GM11168 (cell line): ENCODE measurements around the gene IFI27.

Experiments used
- in situ Hi-C: fragments of 300-500 bp; cut with MboI; formaldehyde crosslinking; loops from one replicate; pipeline ENCODE4 v1.12.0; 2022; ENCODE audit warnings: low sequenced_read_pairs; ENCODE audit not compliant: unreplicated experiment

Gene IFI27

DNA sequence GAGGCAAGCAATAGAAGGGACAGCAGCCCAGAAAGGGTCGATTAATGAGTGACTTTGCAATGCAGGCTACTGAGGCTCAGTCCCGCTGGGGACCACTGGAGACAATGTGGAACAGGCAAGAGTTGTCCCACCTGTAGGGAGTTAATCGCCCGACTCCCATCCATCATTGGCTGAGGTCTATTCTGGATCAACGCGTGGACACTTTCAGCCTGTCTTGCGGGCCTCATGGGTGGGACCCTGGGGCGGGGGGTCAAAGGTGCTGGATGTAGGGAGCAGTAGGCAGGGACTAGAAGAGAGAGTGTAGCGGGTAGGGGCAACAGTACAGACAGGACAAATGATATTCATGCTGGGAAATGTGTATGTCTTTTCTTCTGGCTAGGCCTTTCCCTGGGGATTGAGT is 12.8 kb downstream of the IFI27 start:
- in situ Hi-C loops = loop anchor here (10.0 kb wide), 1 partner anchor 68 kb away; no protein-coding TSS in a partner anchor

DNA sequence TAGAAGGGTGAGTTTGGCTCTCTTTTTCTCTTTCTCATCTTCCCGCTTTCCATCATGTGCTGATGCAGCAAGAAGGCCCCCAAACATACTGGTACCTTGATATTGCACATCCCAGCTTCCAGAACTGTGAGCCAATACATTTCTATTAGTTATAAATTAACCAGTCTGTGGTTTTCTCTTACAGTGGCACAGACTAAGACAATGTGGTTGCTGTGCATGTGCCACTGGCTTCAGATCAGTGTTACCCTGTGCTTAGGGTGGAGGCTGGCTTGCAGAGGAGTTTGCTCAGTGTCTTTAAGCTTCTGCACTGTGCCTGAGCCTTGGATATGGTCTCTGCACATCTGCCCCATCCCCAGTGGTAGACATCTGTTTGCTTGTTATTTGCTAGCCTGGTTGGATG is 13.3 kb downstream of the IFI27 start:
- in situ Hi-C loops = loop anchor here (10.0 kb wide), 1 partner anchor 69 kb away; no protein-coding TSS in a partner anchor

- in situ Hi-C loops = loop anchor here (10.0 kb wide), 1 partner anchor 70 kb away; no protein-coding TSS in a partner anchor
These were observed 14.2 kb downstream of the IFI27 start for GRCh38 chr14:94124582-94125377.

GRCh38 chr14:94125659-94126418 is 15.3 kb downstream of the IFI27 start:
- in situ Hi-C loops = loop anchor here (10.0 kb wide), 1 partner anchor 71 kb away; no protein-coding TSS in a partner anchor

- in situ Hi-C loops = loop anchor here (10.0 kb wide), 1 partner anchor 72 kb away; no protein-coding TSS in a partner anchor
These were observed 15.8 kb downstream of the IFI27 start for GRCh38 chr14:94126419-94126677.

GRCh38 chr14:94126800-94127199 is 16.3 kb downstream of the IFI27 start:
- in situ Hi-C loops = loop anchor here (10.0 kb wide), 1 partner anchor 72 kb away; no protein-coding TSS in a partner anchor

DNA sequence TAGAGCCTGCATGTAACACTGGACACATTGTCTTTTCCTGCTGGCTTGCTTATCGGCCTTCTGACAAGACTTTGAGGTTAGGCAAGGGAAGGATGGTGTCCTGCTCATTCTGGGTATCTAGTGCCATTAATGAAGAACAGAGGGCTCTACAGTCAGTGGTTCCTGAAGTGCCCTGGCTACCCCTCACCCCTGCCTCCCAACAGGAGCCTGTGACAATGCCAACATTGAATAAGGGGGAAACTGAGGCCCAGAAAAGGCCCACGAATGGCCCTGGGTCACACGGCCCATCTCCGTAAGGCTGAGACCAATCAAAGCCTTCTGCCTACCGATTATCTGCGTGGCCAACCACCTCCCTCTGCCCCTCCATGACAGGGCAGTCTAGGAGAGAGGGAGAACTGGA is 16.8 kb downstream of the IFI27 start:
- in situ Hi-C loops = loop anchor here (10.0 kb wide), 1 partner anchor 73 kb away; no protein-coding TSS in a partner anchor

DNA sequence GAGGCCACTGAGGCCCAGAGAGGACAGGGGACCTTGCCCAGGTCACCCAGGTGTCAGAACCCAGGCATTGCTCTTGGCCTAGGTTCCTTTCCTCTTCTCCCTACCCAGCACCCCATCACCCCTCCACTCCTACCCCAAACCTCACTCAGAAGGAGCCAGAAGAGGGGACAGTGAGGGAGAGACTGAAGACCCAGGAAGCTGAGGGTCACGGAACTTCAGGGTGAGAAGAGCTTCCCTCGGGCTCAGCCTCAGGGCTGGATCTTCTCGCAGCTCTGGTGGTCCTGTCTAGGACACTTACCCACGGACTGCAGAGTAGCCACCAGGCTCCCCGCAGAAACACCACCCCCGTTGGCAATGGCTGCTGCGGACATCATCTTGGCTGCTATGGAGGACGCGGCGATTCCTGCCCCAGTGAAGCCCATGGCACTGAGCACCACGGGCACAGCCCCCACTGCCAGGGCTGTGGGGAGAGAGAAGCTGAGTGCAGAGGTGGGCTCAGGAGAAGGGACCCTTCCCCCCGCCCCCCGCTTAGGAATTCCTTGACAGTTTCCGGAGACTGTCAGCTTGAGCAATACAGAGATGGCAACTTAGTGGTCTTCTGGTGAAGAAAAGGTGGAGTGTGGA is 17.8 kb downstream of the IFI27 start:
- in situ Hi-C loops = loop anchor here (10.0 kb wide), 1 partner anchor 74 kb away; no protein-coding TSS in a partner anchor

DNA sequence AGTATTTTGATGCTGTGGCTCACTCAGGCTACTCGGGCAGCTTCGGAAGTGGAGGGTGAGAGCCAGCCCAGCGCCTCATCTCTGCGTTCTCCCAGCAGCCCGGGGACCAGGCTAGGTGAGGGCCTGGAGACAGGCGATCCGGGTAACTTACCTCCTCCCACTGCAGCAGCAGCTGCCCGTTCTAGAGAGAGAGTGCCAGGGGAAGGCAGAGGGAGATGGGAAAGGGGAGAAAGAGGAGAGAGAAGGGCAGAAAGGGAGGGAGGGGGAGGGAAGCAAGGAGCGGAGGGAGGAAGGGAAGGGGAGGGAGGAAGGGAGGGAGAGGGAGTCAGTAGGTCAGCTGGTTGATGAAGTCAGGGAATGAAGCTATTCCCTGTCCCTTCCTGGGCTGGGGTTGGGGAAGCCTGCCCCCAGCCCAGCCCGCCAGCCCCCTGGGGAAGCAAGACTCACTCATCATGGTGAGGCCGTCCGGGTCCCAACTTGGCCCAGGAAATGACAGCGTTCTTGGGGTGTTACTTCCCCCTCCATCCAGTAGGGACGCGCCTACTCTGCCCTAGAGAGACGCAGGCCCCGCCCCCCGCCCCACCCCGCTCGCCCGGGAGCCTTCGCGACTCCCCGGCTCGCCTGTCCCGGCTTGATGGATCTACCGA is 18.7 kb downstream of the IFI27 start, which contains the start of gene IFI27L2:
Gene IFI27L2, minus strand, starts transcription at position 494 of the 647 bp plus-strand sequence. Its CDS starts 40 bp downstream, at position 454.
- in situ Hi-C loops = loop anchor here (10.0 kb wide), 1 partner anchor 74 kb away; no protein-coding TSS in a partner anchor

DNA sequence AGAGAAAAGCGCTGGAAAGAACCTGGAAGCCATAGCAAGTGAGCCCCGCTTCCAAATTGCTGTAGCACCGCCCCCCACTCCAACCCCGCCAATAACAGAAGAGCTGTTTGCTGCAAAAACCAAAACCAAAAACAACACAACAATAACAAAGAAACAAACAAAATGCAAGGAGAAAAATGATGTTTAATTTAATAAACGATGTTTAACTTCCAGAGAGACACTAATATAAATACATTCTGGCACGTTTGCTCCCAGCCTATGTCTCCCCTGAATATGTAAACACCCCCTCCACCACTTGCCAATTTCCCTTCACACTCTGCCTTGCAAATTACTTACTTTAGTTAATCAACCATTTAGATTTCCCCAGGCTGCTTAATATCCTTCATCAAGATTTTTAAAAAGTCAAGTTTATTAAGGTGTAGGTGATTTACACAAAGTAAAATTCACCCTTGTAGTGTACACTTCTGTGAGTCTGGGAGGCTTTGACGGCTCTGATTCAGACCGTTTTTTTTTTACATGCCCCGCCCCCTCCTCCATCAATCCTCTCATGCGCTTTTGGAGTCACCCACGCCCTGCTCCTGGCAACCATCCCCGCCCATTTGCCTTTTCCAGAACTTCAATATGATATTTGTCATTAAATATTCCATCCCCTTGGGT is 19.4 kb downstream of the IFI27 start:
- in situ Hi-C loops = loop anchor here (10.0 kb wide), 1 partner anchor 75 kb away; no protein-coding TSS in a partner anchor

- in situ Hi-C loops = no loop called here
These were observed 21.9 kb downstream of the IFI27 start for GRCh38 chr14:94132285-94132887.

- in situ Hi-C loops = loop anchor here (5.0 kb wide), 1 partner anchor 98 kb away; no protein-coding TSS in a partner anchor
These were observed 24.9 kb downstream of the IFI27 start for GRCh38 chr14:94135476-94135875.

- in situ Hi-C loops = loop anchor here (5.0 kb wide), 1 partner anchor 99 kb away; no protein-coding TSS in a partner anchor
These were observed 26.2 kb downstream of the IFI27 start for GRCh38 chr14:94136575-94137331.

DNA sequence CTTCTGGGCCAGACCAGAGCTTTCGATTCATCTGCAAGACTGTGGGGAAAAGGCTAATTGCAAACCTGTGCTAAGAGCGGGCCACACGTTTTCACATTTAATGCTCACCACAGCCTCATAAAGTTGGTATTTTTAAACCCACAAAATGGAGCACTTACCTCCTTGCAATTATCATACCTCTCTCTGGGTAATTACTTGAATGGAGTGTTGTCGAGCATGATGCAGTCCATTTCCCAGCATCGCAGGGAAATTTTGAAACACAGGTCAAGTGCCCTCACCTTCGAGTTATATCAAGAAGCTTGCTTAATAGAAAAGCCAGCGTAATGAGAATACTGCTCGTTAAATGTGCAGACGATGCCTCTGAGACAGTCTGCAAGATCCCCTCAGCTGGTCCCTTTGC is 27.7 kb downstream of the IFI27 start:
- in situ Hi-C loops = loop anchor here (5.0 kb wide), 1 partner anchor 101 kb away; no protein-coding TSS in a partner anchor

- in situ Hi-C loops = loop anchor here (5.0 kb wide), 1 partner anchor 102 kb away; no protein-coding TSS in a partner anchor
These were observed 28.5 kb downstream of the IFI27 start for GRCh38 chr14:94139006-94139405.

- in situ Hi-C loops = loop anchor here (5.0 kb wide), 1 partner anchor 102 kb away; no protein-coding TSS in a partner anchor
These were observed 28.9 kb downstream of the IFI27 start for GRCh38 chr14:94139421-94139820.

DNA sequence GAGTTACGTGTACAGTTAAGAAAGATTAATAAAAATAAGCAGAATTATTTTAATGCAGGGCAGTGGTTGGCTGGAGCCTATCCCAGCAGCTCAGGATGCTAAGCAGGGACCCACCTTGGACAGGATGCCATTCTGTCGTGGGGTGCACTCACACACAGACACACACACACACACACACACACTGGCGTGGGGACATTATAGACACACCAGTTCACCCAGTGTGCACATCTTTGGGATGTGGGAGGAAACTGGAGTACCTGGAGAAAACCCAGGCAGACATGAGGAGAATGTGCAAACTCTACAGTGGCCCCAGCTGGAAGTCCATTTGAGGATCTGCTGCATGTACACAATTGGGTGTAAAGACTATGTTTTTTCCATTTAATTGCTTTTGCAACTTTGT is 31.7 kb downstream of the IFI27 start:
- in situ Hi-C loops = no loop called here

DNA sequence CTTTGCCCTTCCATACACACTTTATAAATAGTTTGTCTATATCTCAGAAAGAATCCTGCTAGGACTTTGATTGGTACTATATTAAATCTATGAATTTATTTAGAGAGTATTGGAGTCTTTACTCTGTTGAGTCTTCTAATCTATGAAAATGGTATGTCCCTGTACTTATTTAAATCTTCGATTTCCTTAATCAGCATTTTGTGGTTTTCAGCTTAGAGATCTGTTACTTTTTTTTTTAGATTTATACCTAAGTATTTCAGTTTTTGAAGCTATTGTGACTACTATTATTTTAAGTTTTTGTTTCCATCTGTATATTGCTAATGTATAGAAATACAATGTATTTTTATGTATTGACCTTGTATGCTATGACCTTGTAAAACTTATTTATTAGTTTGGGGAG is 32.3 kb downstream of the IFI27 start:
- in situ Hi-C loops = no loop called here
